ENCODE data around the gene TEKT5. TPM values are rescaled to one million over a fixed set of nuclear protein-coding genes. Genes with fewer than 3 reads are reported as not detected.

Gene TEKT5
- total RNA-seq, 3 donors from 2014 or later: not detected

- Histone ChIP-seq H3K27ac (no peak overlapping the region), H3K4me1 (no peaks in the 10 kb centered on the region), H3K9me3 (no peaks in the 10 kb centered on the region), H3K36me3 (no peaks in the 10 kb centered on the region), H3K27me3 (no peaks in the 10 kb centered on the region), H3K4me3 (no peak overlapping the region)
- intact Hi-C loops (cut with DNase I; ENCODE audit: low total_unique reads): no loop called here
- DNase-seq (ENCODE audit: low spot score in 2 of 2): no peak
- TF ChIP-seq POLR2AphosphoS5 (IDR thresholded peaks at IDR 0.05) (no peak), CTCF (IDR thresholded peaks at IDR 0.05) (no peak)
Measured at GRCh38 chr16:10664720-10665126, 30.0 kb downstream of the TEKT5 start.

GRCh38 chr16:10663744-10664143 lies 31.0 kb downstream of the TEKT5 start:
- DNase-seq (ENCODE audit: low spot score in 2 of 2): no peak
- no peaks in the 10 kb centered on the region for H3K4me1 ChIP-seq
- intact Hi-C loops (cut with DNase I; ENCODE audit: low total_unique reads): no loop called here
- peak overlapping the region in 1 of 2 donors; percentile 43 for H3K27ac ChIP-seq
- H3K4me3 ChIP-seq: no peak overlapping the region
- no peaks in the 10 kb centered on the region for H3K27me3 ChIP-seq
- no peaks in the 10 kb centered on the region for H3K9me3 ChIP-seq
- no peaks in the 10 kb centered on the region for H3K36me3 ChIP-seq
- TF ChIP-seq CTCF (IDR thresholded peaks at IDR 0.05) (no peak), POLR2AphosphoS5 (IDR thresholded peaks at IDR 0.05) (no peak), POLR2A (IDR thresholded peaks at IDR 0.05) (no peak)

GRCh38 chr16:10663146-10663545 lies 31.6 kb downstream of the TEKT5 start:
- no peaks in the 10 kb centered on the region for H3K36me3 ChIP-seq
- peak overlapping the region in 1 of 2 donors; percentile 43 for H3K27ac ChIP-seq
- TF ChIP-seq POLR2AphosphoS5 (IDR thresholded peaks at IDR 0.05) (no peak), CTCF (IDR thresholded peaks at IDR 0.05) (no peak), POLR2A (IDR thresholded peaks at IDR 0.05) (no peak)
- intact Hi-C loops (cut with DNase I; ENCODE audit: low total_unique reads): no loop called here
- no peaks in the 10 kb centered on the region for H3K9me3 ChIP-seq
- H3K4me3 ChIP-seq: no peak overlapping the region
- no peaks in the 10 kb centered on the region for H3K27me3 ChIP-seq
- no peak for DNase-seq (ENCODE audit: low spot score in 2 of 2)
- H3K4me1 ChIP-seq: no peaks in the 10 kb centered on the region

- Histone ChIP-seq H3K27ac (no peak overlapping the region), H3K9me3 (no peaks in the 10 kb centered on the region), H3K36me3 (no peaks in the 10 kb centered on the region), H3K4me1 (no peaks in the 10 kb centered on the region), H3K4me3 (no peak overlapping the region), H3K27me3 (no peaks in the 10 kb centered on the region)
- no peak for DNase-seq (ENCODE audit: low spot score in 2 of 2)
- intact Hi-C loops (cut with DNase I; ENCODE audit: low total_unique reads): no loop called here
- no peak for TF ChIP-seq POLR2A (IDR thresholded peaks at IDR 0.05)
- no peak for TF ChIP-seq POLR2AphosphoS5 (IDR thresholded peaks at IDR 0.05)
- no peak for TF ChIP-seq CTCF (IDR thresholded peaks at IDR 0.05)
Measured at GRCh38 chr16:10662212-10662611, 32.5 kb downstream of the TEKT5 start.

- TF ChIP-seq POLR2A (IDR thresholded peaks at IDR 0.05): no peak
- no peak for TF ChIP-seq CTCF (IDR thresholded peaks at IDR 0.05)
- no peak for TF ChIP-seq POLR2AphosphoS5 (IDR thresholded peaks at IDR 0.05)
- H3K9me3 ChIP-seq: no peaks in the 10 kb centered on the region
- no peaks in the 10 kb centered on the region for H3K27me3 ChIP-seq
- no peaks in the 10 kb centered on the region for H3K4me1 ChIP-seq
- H3K36me3 ChIP-seq: no peaks in the 10 kb centered on the region
- intact Hi-C loops (cut with DNase I; ENCODE audit: low total_unique reads): no loop called here
- DNase-seq (ENCODE audit: low spot score in 2 of 2): no peak
- H3K4me3 ChIP-seq: no peak overlapping the region
- H3K27ac ChIP-seq: no peak overlapping the region
Measured at GRCh38 chr16:10661737-10662136, 33.0 kb downstream of the TEKT5 start.

Measured in breast epithelium (tissue), 4 donors.